Neural progenitor cell (in vitro differentiated cells): ENCODE data around the gene VAV2.

Experiments
- EZH2 ChIP-seq: fragments of 200-600 bp; sonication (generic); IDR thresholded peaks from 2 replicates; pipeline ENCODE4 v1.6.1; 2017; ENCODE audit warnings: antibody characterized with exemption, mild to moderate bottlenecking, moderate library complexity
- TF ChIP-seq, protein P1 (sequence below): fragments of 200-600 bp; sonication (generic); IDR thresholded peaks from 2 replicates; pipeline ENCODE4 v1.5.1; 2017; ENCODE audit warnings: antibody characterized with exemption, mild to moderate bottlenecking

- TF ChIP-seq, protein P1, sequence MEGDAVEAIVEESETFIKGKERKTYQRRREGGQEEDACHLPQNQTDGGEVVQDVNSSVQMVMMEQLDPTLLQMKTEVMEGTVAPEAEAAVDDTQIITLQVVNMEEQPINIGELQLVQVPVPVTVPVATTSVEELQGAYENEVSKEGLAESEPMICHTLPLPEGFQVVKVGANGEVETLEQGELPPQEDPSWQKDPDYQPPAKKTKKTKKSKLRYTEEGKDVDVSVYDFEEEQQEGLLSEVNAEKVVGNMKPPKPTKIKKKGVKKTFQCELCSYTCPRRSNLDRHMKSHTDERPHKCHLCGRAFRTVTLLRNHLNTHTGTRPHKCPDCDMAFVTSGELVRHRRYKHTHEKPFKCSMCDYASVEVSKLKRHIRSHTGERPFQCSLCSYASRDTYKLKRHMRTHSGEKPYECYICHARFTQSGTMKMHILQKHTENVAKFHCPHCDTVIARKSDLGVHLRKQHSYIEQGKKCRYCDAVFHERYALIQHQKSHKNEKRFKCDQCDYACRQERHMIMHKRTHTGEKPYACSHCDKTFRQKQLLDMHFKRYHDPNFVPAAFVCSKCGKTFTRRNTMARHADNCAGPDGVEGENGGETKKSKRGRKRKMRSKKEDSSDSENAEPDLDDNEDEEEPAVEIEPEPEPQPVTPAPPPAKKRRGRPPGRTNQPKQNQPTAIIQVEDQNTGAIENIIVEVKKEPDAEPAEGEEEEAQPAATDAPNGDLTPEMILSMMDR = no peak
- TF ChIP-seq EZH2 = no peak
Measured at GRCh38 chr9:133826289-133827085, 165.6 kb downstream of the VAV2 start.
